NT2/D1 (cell line): ENCODE measurements around the gene LRRC25.

Source experiments
- YY1 ChIP-seq: IDR thresholded peaks from 2 replicates; pipeline ENCODE4 v1.6.1; 2011; ENCODE audit not compliant: insufficient read length, insufficient read depth
- ZNF274 ChIP-seq: IDR thresholded peaks from 2 replicates; pipeline ENCODE4 v1.6.1; 2011; ENCODE audit warnings: mild to moderate bottlenecking, low read depth, low read length

DNA sequence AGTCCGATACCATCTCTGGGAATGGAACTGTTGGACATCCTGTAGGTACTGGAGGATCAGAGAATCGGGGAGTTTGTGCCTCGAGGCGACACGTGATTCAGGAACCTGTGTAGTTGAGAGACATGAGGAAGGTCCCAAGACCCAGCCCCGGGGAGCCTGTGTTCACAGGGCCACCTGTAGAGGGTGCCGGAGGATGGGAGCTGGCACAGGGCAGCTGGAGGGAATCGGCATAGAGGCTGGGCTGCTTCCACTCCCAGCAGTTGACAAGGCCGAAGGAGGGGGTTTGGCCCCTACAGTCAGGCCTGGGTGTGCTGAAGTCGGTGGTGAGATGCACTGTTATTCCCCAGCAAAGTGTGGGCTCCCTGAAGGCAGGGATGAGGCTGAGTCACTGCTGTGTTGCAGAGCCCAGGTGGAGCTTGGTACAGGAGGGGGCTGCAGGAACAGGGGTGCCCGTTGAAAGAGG, 43.0 kb upstream of the LRRC25 start:
- TF ChIP-seq ZNF274 (no peak), YY1 (no peak)
